Upper lobe of right lung (tissue), 1 donor: Measurements from ENCODE around the gene MRPL2. TPM values are rescaled to one million over a fixed set of nuclear protein-coding genes. Genes with fewer than 3 reads are reported as not detected.

Source experiments
- ATAC-seq: fragments of 200-7000 bp; cut with Tn5 transposase; one replicate; pipeline ENCODE4 v1.9.1; 2020; ENCODE audit warnings: mild to moderate bottlenecking, moderate library complexity
- DNase-seq: peaks from one replicate; pipeline ENCODE4 v3.0.0-alpha.2; 2020
- H3K27ac ChIP-seq: fragments of 200-600 bp; one replicate; pipeline ENCODE4 v1.8.0; 2022
- H3K27me3 ChIP-seq: fragments of 200-600 bp; one replicate; pipeline ENCODE4 v1.8.0; 2022; ENCODE audit warnings: mild to moderate bottlenecking
- H3K36me3 ChIP-seq: fragments of 200-600 bp; one replicate; pipeline ENCODE4 v1.8.0; 2022
- H3K4me1 ChIP-seq: fragments of 200-600 bp; one replicate; pipeline ENCODE4 v1.8.0; 2022
- H3K4me3 ChIP-seq: fragments of 200-600 bp; one replicate; pipeline ENCODE4 v1.8.0; 2022; ENCODE audit warnings: mild to moderate bottlenecking
- H3K9me3 ChIP-seq: fragments of 200-600 bp; one replicate; pipeline ENCODE4 v1.8.0; 2022
- intact Hi-C: fragments of 100-400 bp; cut with DNase I; formaldehyde crosslinking; loops from one replicate; pipeline ENCODE4 v1.11.0; 2022
- total RNA-seq: library from RNA; stranded (reverse); fragmentation: NEBNext Ultra II Directional; extraction: Animal tissue kit (Norgen Biotek cat#: 25700); gene quantifications from one replicate; pipeline ENCODE4 v1.2.1, GENCODE V29; 2021
- TF ChIP-seq, protein P1 (sequence below): fragments of 200-600 bp; IDR thresholded peaks from one replicate; pipeline ENCODE4 v1.8.0; 2022; ENCODE audit warnings: antibody characterized with exemption
- donor health status: DM: no; HTN: yes; CAD: no; lungs with severe emphysema.

The MRPL2 gene
- total RNA-seq, 1 donor from 2014 or later: 42.4 TPM

DNA sequence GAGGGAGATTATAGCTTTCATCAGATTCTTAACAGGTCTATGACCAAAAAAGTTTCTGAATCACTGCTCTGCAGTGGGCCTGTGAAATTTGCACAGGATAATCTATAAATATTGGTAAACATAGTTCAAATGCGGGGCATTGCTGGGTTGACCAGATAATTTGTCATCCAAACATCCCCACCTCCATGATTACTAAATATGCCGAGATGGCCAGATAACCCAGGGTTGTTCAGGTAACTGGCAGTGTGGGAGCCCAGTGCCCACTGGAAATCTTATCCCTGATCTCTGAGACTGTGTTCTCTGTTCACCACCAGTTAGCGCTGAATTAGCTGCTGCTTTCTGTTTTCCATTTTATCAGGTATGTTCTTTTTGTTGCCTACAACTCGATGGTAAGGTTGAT, 38.3 kb upstream of the MRPL2 start:
- Histone ChIP-seq H3K27me3 (no peaks in the 10 kb centered on the region), H3K4me3 (no peak overlapping the region), H3K4me1 (peaks cover 43% of the 10 kb centered on the region), H3K9me3 (no peaks in the 10 kb centered on the region), H3K36me3 (no peaks in the 10 kb centered on the region), H3K27ac (peak overlapping the region; percentile 77)
- no peak for ATAC-seq
- no peak for DNase-seq
- intact Hi-C loops: no loop called here
- TF ChIP-seq, protein P1, sequence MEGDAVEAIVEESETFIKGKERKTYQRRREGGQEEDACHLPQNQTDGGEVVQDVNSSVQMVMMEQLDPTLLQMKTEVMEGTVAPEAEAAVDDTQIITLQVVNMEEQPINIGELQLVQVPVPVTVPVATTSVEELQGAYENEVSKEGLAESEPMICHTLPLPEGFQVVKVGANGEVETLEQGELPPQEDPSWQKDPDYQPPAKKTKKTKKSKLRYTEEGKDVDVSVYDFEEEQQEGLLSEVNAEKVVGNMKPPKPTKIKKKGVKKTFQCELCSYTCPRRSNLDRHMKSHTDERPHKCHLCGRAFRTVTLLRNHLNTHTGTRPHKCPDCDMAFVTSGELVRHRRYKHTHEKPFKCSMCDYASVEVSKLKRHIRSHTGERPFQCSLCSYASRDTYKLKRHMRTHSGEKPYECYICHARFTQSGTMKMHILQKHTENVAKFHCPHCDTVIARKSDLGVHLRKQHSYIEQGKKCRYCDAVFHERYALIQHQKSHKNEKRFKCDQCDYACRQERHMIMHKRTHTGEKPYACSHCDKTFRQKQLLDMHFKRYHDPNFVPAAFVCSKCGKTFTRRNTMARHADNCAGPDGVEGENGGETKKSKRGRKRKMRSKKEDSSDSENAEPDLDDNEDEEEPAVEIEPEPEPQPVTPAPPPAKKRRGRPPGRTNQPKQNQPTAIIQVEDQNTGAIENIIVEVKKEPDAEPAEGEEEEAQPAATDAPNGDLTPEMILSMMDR: no peak

DNA sequence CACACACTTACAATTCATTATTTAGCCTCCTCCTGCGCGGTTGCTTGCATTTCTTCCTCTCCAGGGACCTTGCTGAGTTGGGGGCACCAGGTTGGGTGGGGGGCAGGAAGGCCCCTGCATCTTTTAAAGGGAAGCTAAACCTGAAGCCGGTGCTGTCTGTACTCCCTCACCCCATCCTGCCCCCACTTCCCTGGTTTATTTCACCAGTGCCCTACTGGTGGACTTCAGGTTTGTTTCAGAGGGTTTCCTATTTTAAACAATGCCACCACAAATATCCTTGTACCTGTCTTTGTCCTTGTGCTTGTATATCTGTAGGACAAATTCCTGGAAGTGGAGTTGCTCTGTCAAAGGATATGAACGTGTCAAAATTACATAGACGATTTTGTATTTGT, 37.9 kb upstream of the MRPL2 start:
- no peaks in the 10 kb centered on the region for H3K27me3 ChIP-seq
- no peaks in the 10 kb centered on the region for H3K36me3 ChIP-seq
- no peak for ATAC-seq
- H3K4me3 ChIP-seq: no peak overlapping the region
- TF ChIP-seq, protein P1: no peak
- H3K4me1 ChIP-seq: peaks cover 43% of the 10 kb centered on the region
- no peaks in the 10 kb centered on the region for H3K9me3 ChIP-seq
- H3K27ac ChIP-seq: peak overlapping the region; percentile 77
- DNase-seq: no peak
- intact Hi-C loops: no loop called here

GRCh38 chr6:43096451-43097097, 37.3 kb upstream of the MRPL2 start:
- peak overlapping the region; percentile 29 for H3K4me3 ChIP-seq
- intact Hi-C loops: no loop called here
- no peaks in the 10 kb centered on the region for H3K27me3 ChIP-seq
- no peaks in the 10 kb centered on the region for H3K9me3 ChIP-seq
- no peaks in the 10 kb centered on the region for H3K36me3 ChIP-seq
- peak; percentile 88 for ATAC-seq
- DNase-seq: peak; percentile 79
- peaks cover 46% of the 10 kb centered on the region for H3K4me1 ChIP-seq
- TF ChIP-seq, protein P1: no peak
- H3K27ac ChIP-seq: peak overlapping the region; percentile 77

DNA sequence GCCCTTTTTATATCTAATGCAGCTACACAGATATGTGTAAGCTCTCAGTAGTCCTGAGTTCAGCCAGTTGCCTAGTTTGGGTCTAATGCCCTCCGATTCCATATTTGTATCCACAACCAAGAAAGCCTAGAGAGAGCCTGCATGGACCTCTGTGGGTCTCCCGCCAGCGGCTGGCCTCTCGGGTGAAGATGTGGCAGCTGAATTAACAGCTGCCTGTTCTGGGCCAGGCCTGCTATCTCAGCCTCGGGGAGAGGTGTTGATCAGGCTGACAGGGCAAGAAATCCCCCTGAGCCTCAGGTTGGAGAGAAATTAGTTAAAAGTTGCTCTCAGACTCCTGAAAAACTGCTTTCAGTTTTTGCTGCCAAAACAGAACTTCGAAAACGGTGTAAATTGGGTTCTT, 36.7 kb upstream of the MRPL2 start:
- no peaks in the 10 kb centered on the region for H3K27me3 ChIP-seq
- TF ChIP-seq, protein P1: no peak
- ATAC-seq: no peak
- no peak for DNase-seq
- H3K9me3 ChIP-seq: no peaks in the 10 kb centered on the region
- intact Hi-C loops: no loop called here
- peak overlapping the region; percentile 77 for H3K27ac ChIP-seq
- H3K4me1 ChIP-seq: peaks cover 53% of the 10 kb centered on the region
- peak overlapping the region; percentile 29 for H3K4me3 ChIP-seq
- H3K36me3 ChIP-seq: no peaks in the 10 kb centered on the region

DNA sequence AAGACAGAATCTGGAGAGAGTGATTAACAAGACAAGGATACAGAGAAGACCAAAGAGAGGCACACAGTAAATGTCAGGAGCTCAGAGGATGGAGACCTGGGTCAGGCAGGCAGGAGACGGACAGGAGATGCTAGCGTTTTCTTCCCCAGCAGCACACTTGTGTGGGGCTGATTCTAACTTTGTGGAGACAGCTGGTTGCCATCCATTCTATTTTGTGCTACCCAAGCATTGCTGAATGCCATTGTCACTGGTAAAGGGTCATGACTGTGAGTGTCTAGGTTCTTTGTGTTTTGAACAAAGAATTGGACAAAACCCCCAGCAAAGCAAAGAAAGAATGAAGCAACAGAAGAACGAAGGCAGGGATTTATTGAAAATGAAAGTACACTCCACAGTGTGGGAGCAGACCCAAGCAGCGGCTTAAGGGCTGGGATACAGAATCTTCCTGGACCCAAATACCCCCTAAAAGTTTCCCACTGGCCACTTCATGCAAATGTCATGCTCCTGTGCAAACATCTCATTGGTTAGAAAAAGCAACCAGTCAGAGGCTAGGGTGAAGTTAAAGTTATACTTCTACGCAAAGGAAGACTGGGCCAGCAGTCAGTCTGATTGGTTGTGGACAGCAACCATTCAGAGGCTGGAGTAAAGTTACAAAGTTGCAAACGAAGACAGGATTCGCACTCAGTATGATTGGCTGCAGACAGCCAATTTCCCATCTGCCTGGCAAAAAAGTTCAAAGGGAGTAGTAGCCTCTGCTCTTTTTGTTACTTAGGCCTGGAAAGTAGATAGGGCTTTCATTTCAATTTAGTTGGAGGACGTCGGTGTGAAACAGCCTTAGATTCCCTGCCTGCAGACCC, 34.4 kb upstream of the MRPL2 start:
- no peaks in the 10 kb centered on the region for H3K9me3 ChIP-seq
- no peaks in the 10 kb centered on the region for H3K27me3 ChIP-seq
- DNase-seq (no peak), ATAC-seq (peak; percentile 50)
- peak overlapping the region; percentile 35 for H3K4me3 ChIP-seq
- intact Hi-C loops: no loop called here
- H3K4me1 ChIP-seq: peaks cover 56% of the 10 kb centered on the region
- no peaks in the 10 kb centered on the region for H3K36me3 ChIP-seq
- H3K27ac ChIP-seq: peak overlapping the region; percentile 60
- TF ChIP-seq, protein P1: no peak
